Measurements from ENCODE around the gene SCGB1C1. TPM values are rescaled to one million over a fixed set of nuclear protein-coding genes. Genes with fewer than 3 reads are reported as not detected.
A peak's percentile ranks its signal among the peaks of the same experiment; 100 is the strongest.
"Not testable (repeated sequence)": the region's sequence is repeated elsewhere in the genome, so short reads cannot be mapped to it uniquely, and the experiment has no call there.

SCGB1C1 gene
- total RNA-seq, 1 donor from 2014 or later: not detected

DNA sequence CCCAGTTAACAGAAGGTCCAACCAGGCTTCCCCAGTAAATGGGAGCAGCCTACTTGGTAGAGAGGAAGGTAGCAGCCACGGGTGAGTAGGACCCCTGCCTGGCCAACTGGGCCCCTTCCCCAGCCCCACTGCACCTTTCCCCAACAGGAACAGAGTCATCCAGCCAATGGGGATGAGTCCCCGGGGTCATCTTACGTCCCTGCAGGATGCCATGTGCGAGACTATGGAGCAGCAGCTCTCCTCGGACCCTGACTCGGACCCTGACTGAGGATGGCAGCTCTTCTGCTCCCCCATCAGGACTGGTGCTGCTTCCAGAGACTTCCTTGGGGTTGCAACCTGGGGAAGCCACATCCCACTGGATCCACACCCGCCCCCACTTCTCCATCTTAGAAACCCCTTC lies 21.2 kb downstream of the SCGB1C1 start:
- no peak for DNase-seq (ENCODE audit: low spot score in 2 of 2, unreplicated experiment in 2 of 2)
- H3K27ac Mint-ChIP-seq: no peak overlapping the region
- TF ChIP-seq, protein P1, sequence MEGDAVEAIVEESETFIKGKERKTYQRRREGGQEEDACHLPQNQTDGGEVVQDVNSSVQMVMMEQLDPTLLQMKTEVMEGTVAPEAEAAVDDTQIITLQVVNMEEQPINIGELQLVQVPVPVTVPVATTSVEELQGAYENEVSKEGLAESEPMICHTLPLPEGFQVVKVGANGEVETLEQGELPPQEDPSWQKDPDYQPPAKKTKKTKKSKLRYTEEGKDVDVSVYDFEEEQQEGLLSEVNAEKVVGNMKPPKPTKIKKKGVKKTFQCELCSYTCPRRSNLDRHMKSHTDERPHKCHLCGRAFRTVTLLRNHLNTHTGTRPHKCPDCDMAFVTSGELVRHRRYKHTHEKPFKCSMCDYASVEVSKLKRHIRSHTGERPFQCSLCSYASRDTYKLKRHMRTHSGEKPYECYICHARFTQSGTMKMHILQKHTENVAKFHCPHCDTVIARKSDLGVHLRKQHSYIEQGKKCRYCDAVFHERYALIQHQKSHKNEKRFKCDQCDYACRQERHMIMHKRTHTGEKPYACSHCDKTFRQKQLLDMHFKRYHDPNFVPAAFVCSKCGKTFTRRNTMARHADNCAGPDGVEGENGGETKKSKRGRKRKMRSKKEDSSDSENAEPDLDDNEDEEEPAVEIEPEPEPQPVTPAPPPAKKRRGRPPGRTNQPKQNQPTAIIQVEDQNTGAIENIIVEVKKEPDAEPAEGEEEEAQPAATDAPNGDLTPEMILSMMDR (IDR thresholded peaks at IDR 0.05; ENCODE audit: unreplicated experiment): no peak
- H3K36me3 Mint-ChIP-seq: peaks cover 20% of the 10 kb centered on the region
- no peak overlapping the region for H3K4me3 Mint-ChIP-seq
- H3K9me3 Mint-ChIP-seq: no peaks in the 10 kb centered on the region
- no peaks in the 10 kb centered on the region for H3K27me3 Mint-ChIP-seq (ENCODE audit: low read depth)
- H3K4me1 Mint-ChIP-seq: peaks cover 11% of the 10 kb centered on the region

DNA sequence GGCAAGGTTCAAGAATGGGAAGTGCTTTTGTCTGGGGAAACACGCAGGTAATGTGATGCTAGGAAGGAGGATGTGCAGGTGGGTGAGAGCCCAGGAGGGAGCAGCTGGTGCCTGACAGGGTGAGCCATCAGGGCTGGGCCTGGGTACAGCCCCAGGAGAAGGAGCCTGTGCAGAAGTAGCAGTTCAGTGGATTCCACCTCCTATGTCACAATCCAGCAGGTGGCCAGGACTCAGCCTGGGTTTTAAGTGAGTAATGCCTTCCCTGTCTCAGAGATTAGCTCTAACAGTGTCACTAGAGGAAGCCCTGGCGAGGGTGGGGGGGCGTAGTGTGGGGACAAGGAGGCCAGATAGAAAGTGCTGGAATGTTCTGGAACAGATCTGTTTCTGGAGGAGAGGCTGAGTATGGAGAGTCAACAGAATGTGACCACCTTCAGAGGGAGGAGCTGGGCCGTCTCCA lies 22.7 kb downstream of the SCGB1C1 start:
- H3K27me3 Mint-ChIP-seq (ENCODE audit: low read depth): no peaks in the 10 kb centered on the region
- TF ChIP-seq, protein P1 (IDR thresholded peaks at IDR 0.05; ENCODE audit: unreplicated experiment): no peak
- H3K9me3 Mint-ChIP-seq: no peaks in the 10 kb centered on the region
- H3K36me3 Mint-ChIP-seq: peaks cover 17% of the 10 kb centered on the region
- DNase-seq (ENCODE audit: low spot score in 2 of 2, unreplicated experiment in 2 of 2): no peak
- no peaks in the 10 kb centered on the region for H3K4me1 Mint-ChIP-seq
- H3K27ac Mint-ChIP-seq: peak overlapping the region; percentile 16
- H3K4me3 Mint-ChIP-seq: no peak overlapping the region

DNA sequence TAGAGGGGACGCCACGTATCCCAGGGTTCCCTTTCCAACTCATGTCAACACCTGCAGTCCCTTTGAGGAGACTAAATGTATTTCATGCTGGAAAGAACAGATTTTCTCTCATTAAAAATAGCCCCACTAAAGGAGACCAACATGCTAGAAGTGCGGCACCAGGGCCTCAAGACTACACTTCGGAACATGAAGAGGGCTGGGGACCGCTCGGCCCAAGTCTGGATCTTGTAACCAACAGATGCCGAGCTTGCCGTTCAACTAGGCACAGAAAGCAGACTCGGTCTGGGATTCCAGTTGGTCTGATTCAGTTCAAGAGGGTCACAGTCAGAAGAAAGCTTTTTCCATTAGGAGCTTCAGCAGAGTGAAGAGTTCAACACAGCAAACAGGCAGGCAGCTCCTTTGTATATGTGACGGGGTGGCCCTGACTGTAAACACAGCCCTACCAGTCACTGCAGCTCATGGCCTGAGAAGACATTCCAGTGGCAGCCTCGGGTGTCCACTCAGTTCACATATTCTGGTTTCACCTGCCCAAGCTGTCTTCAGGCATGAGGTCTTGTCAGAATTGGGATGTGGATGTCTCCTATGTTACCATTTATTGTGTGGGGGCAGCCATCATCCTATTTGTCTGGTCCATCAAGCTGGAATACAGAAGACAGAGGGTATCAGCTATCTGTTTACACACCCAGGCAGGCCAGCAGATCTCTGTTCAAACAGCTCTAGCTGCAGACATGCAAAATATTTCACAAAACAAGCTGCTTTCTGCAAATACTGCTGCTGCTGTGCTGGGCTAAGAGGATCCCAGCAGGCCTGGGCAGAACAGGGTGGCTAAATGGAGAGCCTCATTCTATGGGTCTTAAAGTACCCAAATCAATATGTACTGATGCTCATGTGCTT lies 23.4 kb downstream of the SCGB1C1 start:
- Mint-ChIP-seq H3K27me3 (ENCODE audit: low read depth) (no peaks in the 10 kb centered on the region), H3K4me3 (no peak overlapping the region), H3K9me3 (no peaks in the 10 kb centered on the region), H3K4me1 (no peaks in the 10 kb centered on the region), H3K36me3 (peaks cover 16% of the 10 kb centered on the region), H3K27ac (no peak overlapping the region)
- DNase-seq (ENCODE audit: low spot score in 2 of 2, unreplicated experiment in 2 of 2): no peak
- TF ChIP-seq, protein P1 (IDR thresholded peaks at IDR 0.05; ENCODE audit: unreplicated experiment): no peak

DNA sequence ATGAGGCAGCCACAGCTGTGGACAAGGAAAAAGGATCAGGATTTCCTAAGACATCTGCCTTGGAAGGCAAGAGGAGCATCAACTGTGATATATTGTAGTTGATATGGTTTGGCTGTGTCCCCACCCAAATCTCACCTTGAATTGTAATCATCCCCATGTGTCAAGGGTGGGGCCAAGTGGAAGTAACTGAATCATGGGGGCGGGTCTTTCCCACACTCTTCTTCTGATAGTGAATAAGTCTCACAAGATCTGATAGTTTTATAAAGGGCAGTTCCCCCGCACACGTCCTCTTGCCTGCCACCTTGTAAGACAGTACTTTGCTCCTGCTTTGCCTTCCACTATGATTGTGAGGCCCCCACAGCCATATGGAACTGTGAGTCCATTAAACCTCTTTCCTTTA lies 24.8 kb downstream of the SCGB1C1 start:
- TF ChIP-seq, protein P1 (IDR thresholded peaks at IDR 0.05; ENCODE audit: unreplicated experiment): no peak
- DNase-seq (ENCODE audit: low spot score in 2 of 2, unreplicated experiment in 2 of 2): no peak
- Mint-ChIP-seq H3K9me3 (no peaks in the 10 kb centered on the region), H3K27me3 (ENCODE audit: low read depth) (no peaks in the 10 kb centered on the region), H3K4me3 (no peak overlapping the region), H3K27ac (no peak overlapping the region), H3K4me1 (no peaks in the 10 kb centered on the region), H3K36me3 (peaks cover 15% of the 10 kb centered on the region)

DNA sequence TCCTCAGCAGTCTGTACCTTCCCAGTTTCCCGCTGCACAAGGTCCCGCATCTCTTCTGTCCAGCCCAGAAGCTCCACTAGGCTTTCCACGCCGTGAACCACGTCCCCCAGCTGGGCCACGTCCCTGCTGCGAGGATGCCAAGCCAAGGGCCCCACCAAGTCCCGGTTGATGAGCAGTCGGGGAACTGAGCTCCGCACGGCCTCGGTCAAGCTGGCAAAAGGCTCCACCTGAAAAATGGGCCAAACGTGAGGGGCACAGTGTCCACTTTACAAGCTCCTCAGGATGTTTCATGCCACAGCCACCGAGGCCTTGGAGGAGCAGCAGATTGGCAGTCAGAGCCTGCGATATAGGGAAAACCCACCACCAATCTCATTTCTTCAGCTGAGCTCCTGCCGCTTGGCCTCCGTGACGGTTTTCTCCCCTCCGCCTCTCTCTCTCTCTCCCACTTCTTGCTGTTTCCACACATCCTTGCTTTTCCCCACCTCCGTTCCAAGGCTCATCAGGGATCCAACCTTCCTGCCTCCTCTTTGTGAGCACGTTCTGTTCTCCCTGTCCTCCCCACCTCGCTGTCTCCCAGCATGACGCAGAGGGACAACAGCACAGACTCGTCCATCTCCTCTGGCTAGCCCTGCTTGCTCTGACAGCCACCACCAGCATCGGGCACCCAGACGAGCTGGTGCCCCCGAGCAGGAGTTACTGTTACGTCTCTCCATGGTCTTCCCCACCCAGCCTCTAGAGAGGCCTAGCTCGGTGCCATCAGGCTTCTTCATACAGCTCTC lies 26.1 kb downstream of the SCGB1C1 start:
- Mint-ChIP-seq H3K4me1 (no peaks in the 10 kb centered on the region), H3K36me3 (peaks cover 17% of the 10 kb centered on the region), H3K4me3 (no peak overlapping the region), H3K9me3 (no peaks in the 10 kb centered on the region), H3K27me3 (ENCODE audit: low read depth) (no peaks in the 10 kb centered on the region), H3K27ac (no peak overlapping the region)
- TF ChIP-seq, protein P1 (IDR thresholded peaks at IDR 0.05; ENCODE audit: unreplicated experiment): no peak
- DNase-seq (ENCODE audit: low spot score in 2 of 2, unreplicated experiment in 2 of 2): no peak

DNA sequence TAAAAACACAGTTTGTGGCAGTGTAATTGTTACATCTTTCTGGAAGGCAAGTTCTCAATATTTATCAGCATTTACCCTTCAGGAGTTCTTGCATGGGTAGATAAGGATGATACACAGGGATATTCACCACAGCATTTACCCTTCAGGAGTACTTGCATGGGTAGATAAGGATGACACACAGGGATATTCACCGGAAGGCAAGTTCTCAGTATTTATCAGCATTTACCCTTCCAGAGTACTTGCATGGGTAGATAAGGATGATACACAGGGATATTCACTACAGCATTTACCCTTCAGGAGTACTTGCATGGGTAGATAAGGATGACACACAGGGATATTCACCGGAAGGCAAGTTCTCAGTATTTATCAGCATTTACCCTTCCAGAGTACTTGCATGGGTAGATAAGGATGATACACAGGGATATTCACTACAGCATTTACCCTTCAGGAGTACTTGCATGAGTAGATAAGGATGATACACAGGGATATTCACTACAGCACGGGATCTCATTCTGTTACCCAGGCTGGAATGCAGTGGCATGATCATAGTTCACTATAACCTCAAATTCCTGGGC lies 27.9 kb downstream of the SCGB1C1 start:
- not testable (repeated sequence) for H3K27ac Mint-ChIP-seq; H3K4me1 Mint-ChIP-seq; H3K9me3 Mint-ChIP-seq; H3K27me3 Mint-ChIP-seq (ENCODE audit: low read depth); DNase-seq (ENCODE audit: low spot score in 2 of 2, unreplicated experiment in 2 of 2); H3K4me3 Mint-ChIP-seq
- H3K36me3 Mint-ChIP-seq: peaks cover 16% of the 10 kb centered on the region

Measured in mesothelial cell of epicardium (in vitro differentiated cells).